Activated CD8-positive, alpha-beta memory T cell treated with anti-CD3 and anti-CD28 coated beads, Interleukin-2, amount 50 U/mL, for 4 hours (primary cell): ENCODE measurements around the gene GLI3.

Experiments
- DNase-seq: peaks from one replicate; pipeline ENCODE4 v3.0.0-alpha.2; 2020

The GLI3 gene

DNA sequence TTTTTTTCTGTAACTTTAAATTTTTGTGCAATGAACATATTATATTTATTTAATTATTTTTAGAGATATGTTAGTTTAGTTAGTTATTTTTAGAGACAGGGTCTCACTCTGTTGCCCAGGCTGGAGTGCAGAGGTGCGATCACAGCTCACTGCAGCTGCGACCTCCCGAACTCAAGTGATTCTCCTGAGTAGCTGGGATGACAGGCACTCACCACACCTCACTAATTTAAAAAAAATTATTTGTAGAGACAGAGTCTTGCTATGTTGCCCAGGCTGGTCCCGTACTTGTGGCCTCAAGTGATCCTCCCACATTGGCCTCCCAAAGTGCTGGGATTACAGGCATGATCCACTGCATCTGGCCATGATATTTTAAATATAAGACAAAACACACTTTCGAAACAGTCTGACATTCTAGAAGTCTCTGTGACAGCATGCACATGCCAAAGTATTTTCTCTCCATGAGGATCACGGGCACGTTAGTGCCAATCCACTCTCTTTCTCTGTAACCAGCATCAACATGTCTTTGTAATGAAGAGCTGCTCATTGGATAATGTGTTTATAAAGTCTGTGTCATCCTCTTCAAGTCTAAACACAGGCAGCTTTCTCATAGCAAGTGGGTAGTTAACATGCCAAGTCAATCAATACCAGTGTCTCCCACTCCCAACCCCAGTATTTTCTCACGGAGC lies 137.4 kb downstream of the GLI3 start:
- no peak for DNase-seq

DNA sequence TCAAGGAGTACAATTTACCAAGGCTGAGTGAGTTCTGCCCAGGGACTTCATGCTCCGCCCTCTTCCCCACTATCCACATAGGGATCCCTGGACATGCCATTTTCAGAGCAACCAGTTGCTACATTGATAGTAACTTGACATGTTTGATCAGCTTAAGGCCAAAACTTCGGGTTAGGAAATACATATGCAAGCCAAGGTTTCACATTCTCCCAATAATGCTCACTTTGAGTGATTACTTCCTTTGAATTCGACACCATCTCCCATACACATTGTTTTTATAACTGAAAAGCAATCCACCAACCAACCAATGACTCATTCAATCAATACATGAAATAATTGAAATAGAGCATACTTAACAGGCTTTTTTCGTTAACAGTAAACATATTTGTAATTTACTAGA lies 137.9 kb downstream of the GLI3 start:
- no peak for DNase-seq

DNA sequence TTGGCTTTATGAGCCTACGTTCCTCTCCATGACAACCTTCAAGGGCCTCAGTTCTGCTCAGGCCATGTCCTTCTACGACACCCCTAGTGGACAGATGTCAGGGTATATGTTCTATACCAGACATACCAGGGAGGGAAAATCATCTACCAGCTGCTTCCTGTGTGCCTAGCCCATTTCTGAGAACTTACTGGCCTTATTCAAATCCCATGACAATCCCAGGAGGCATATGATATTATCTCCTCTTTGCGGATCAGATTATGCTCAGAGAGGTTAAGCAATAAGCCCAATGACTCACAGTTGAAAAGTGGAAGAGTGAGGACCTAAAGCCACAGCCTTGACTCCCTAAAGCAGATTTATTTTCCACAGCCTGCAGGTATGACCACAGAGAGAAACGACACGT lies 139.3 kb downstream of the GLI3 start:
- no peak for DNase-seq

DNA sequence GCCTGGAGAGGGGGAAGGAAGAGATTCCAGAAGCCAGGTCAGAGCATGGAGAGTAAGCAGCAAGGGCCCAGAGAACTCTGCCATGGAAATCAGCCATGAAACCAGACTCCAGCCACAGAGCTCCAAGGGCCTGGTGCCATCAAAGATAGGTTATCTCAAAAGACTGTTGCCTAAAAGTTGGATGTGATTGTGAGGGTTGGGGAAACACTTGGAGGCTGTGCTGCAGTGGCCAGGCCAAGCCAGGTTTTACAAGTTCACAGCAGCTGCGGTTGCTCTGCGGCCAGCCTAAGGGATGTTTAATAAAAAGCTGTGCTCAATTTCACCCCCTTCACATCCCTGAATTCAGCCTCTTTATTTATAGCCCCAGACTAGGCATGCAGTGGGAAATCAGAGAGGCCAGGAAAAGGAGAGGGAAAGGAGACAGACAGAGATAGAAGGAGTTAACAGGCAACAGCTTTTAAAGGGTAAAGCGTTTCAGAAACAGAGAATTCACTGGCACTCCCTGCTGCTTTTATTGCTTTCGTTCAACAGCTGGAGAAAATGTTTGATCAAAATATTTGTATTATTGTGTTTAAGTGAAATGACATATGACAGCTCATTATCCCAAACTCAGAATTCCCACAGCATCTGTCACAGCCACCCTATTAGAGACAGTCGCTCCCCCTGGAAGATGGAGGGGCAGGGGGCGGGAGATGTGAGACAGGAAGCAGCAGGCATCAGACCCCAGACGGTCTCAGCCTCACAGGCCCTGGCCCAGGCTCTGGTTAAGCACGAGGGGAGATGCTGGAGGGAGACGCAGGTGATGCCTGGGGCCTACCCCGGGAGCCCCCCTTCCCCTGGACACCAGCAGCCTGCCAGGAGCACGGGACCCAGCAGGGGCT lies 140.1 kb downstream of the GLI3 start:
- DNase-seq = no peak

DNA sequence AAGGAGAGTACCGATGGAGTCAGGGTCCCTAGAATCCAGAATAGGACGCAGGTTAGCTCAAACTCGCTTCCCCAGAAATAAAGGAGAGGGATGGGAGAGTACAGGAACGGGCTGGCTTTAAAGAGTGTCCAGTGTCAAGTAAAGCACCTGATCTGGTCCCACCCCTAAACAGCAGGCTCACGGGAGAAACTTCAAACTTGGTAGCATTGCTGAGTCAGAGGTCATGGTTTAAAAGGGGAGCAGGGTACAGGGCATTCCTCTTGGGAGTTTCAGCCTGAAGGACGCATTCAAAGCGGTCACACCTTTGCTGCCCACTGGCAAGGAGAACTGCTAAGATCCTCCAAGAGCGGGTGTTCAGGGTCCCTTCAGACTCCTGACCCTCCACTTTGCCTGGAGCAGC lies 140.7 kb downstream of the GLI3 start:
- DNase-seq = no peak

DNA sequence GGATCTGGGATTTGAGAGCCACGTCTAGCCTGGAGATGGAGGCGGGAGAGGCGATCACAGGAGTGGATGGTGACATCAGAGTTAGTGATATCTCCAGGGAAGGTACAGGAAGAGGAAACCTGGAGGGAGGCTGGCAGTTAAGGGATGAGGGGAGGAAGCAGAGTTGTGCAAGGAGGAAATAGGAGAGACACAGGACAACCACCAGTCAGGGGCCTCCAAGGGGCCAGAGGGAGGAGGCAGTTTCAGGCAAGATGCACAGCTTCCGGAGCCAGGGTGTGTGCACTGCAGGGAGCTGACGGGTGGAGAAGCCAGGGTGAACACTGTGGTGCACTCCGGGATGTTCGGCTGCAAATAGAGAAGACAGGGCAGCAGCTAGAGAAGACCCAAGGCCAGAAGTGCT lies 141.2 kb downstream of the GLI3 start:
- DNase-seq = no peak

DNA sequence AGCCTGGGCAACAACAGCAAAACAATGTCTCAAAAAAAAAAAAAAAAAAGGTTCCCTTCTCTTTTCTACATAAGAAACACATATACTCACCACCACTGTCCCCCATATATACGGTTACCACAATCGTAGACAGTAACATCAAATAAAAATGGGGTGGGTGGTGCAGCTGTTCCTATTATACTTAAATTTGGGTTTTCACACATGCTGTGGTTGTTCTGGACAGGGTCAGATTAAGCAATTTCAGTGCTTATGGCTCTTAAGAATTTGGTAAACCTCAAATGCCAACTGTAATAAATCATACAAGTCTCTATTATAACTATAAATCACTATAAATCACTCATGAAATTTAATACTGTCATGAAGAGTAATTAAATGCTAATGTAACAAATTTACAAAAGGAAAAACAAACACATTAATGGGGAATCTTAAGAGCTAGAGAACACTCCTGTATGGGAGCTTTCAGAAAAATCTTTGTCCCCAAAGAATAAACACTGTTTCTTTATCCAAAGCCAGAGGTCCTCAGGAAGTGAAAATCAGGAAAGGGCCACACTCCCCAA lies 143.6 kb downstream of the GLI3 start:
- no peak for DNase-seq

DNA sequence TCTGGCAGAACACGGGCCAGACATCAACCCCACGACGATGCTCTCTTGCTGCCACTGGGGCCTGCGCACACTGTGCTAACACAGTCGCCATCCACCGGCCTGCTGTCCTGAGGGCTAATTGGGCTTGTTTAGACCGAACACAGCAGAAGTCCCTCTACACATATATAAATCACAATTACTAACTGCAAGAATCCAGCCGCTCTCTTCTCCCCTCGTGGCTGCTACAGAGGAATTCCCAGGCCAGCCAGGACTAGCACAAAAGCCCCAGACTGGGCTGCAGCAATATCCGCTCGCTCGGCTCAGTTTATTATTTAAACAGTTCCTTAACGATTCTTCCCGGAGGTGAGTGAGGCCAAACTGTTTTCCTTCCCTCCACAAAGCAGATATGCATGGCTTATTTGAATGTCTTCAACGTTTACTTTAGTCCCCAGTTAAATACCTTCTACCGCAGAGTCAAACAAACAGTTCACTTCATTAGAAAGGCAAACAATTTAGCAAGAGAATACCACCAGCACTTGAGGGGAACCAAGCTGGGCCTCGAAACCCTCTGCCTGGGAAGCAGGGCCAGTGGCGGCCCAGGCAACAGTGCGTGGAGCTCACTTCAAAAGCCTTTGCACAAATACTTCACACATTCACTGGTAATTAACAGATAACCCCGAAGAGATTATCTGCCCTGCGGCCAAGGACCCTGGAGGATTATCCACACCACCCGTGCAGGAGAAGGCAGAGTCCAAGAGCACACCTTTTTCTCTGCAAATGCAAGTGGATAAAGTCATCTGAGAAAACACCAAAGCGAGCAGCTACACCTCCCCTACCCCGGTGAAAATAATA lies 145.3 kb downstream of the GLI3 start:
- no peak for DNase-seq

DNA sequence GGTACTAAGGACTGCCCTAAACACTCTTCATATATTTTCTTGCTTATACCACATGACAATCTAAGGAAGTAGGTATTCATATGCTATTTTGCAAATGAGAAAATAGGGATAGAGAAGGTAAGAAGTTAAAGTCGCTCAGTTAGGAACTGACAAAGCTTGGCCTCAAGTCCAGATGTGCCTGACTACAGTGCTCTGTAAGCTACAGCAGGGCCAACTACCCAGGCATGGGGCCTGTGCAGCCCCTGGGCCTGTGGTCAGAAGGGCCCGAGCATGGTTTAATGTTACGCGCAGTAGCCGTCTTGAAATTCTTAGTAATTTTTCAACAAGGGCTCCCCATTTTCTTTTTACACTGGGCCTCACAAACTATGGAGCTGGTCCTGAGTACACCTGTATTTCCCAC lies 146.2 kb downstream of the GLI3 start:
- no peak for DNase-seq

DNA sequence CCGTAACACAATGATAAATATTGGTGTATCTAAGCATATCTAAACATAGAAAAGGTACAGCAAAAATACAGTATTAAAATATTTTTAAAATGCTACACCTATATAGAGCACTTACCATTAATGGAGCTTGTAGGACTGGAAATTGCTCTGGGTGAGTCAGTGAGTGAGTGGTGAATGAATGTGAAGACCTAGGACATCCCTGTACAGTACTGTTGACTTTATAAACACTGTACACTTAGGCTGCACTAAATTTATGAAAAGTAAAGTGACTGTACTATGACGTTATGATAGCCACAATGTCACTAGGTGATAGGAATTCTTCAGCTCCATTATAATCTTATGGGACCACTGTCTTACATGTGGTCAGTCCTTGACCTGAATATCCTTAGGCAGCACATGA lies 147.0 kb downstream of the GLI3 start:
- DNase-seq = no peak

DNA sequence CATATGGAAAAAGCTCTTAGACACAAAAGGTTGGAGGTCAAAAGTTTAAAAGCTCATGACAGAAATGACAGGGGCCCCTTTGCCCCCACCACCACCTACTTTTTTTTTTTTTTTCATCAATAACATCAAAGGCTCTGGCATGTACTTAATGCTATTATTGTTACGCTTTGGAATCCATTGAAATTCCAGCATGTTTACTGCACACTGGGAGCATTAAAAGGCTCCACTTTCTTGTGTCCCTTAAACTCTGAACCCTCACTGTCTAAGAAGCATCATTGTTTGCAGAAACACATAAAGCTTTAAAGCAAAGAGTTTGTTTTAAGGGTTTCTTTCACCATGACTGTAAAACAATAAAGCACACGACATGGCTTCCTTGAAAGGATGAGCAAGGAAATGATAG lies 149.4 kb downstream of the GLI3 start:
- no peak for DNase-seq

DNA sequence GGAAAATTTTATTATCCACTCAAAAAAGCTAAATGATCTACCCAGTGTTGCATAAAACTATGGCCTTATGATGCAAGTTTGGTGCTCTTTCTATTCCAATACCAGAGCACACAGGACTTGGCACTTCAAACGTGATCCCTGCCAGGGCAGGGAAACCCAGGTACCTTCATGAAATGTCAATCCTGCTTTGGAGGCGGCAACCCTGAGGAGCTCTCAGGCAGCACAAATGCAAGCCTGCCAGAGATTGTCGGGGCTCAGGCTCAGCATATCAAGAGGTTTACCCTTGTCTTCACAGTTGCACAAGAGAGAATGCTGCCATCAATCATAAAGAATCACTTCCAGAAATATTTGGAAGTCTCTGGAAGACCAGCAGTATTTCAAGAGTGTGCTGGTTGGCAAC lies 151.5 kb downstream of the GLI3 start:
- no peak for DNase-seq

DNA sequence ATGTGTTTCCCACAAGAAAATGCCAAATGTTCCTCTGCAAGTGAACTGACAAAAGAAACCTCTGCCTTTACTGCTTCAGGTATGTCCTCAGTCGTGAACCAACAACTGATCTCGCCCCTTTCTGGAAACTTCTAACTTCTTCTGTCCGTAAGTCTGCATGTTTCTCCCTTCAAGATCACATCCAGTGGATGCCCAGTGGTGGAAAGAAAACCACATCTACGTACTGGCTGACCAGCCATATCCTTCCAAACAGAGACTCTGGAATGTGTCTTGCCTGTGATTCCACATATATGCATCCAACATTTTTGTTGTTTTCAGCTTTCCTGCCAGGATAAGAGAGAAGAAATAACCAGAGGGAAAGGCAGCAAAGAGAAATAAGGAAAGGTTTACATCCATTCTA lies 152.7 kb downstream of the GLI3 start:
- no peak for DNase-seq

DNA sequence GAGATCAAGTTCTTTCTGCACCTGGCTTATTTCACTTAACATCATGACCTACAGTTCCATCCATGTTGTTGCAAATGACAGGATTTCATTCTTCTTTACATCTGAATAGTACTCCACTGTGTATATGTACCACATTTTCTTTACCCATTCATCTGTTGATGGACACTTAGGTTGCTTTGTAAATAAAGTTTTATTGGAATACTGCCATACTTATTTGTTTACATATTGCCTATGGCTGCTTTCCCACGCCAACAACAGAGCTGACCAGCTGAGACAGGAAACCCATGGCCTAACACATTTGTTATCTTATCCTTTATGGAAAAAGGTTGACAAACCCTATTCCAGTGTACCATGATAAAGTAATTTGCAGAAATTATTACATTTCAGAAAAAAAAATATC lies 153.7 kb downstream of the GLI3 start:
- no peak for DNase-seq

DNA sequence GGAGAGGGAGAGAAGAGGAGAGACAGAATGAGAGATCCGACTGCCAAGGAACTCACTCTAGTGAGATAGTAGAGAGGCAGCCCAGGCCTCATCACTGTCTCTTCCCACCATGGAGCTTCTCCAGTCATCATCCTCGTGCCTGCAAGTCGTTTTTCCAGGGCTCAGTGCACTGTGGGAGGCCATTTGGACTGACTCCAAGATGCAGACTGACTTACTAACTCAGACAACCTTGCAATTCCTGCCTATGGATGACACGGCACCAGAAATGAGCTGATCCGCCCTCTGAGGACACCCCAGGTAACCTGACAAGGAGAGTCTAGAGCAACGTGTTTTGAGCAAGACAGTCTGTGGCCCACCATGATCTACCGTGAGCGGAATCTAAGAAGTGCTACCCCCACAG lies 154.9 kb downstream of the GLI3 start:
- no peak for DNase-seq

DNA sequence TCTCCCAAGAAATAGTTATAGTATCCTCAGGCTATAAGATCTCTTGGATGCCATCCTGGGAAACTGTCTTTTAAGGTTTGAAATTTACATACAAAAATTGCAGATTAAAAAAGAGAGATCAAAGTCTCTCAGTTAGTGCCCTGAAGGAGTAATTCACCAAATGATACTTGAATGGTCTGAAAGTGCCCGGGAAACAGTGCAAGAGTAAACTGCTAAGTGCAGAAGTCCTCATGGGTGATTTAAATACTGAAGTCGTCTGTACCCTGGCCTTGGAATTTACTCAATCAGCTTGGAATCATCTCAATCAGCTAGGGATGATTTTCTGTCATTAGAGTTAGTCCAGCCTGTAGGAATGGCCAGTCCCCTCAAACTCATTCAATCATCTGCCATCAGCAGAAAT lies 155.3 kb downstream of the GLI3 start:
- DNase-seq = no peak

DNA sequence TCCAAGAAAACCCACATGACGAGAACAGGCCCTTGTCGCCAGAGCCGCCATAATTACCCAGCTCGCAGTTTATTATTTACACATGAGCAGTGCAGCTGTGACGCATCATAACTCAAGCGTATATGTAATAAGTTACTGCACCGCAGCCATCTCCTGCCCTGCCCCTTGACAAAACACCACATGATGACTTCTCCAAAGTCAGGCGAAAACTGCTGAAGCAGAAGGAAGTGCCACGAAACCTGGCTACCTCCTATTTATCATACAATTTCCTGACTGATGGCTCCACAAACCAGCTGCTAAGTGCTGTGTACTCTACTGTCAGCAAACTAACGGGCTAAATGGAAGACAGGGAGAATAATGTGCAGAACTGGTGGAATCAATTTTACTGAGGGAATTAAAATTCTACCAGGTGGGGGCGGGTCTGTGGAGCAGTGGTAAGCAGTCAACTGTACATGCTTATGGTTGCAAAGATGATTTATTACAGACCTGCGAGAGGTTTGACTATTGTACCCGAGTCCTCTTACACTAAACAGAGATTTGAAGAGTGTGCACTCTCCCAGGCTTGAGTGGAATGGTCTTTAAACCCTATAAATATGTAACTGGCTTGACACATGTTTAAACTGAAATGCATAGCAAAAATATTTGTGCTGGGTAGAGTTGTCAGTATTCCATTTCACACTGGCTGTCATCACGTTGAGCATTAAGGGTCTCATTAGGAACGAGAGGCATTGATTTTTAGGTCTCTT lies 156.0 kb downstream of the GLI3 start:
- no peak for DNase-seq

DNA sequence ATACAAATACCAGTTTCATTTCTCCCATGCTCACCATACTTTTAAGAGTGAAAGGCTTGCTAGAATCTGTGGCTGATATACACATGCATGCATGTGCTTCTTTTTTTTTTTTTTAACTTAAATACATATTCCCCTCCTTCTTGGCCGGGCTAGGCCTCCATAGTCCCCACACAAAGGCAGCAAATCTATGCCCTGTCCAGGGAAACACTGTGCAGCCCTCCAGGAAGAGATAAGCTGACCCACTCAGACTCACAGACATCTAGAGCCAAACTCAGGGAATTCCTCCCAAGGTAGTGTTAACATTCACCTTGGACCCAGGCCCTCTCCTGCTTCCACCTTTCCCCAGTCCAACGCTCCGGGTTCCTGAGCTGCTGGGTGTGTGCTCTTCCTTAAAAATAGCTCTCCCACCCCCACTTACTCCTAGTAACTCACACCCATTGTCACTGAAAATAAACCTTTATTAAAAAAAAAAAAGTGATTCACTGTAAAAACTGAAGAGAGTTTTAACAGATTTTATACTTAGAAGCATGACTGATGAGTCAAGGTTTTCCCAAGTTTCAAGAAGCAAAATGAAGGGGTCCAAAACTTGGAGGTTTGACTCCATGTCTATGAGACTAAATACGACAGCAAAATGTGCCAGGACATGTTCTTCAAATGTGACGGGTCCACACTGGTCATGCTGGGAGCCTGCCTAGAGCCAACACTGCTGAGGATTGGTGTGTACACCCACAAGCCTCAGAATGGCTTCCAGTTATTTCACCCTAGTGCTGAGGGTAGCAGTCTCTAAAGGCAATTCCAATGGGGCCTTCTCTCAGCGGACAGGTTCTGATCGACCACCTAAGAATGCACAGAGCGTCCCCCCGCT lies 159.5 kb downstream of the GLI3 start:
- DNase-seq = no peak

DNA sequence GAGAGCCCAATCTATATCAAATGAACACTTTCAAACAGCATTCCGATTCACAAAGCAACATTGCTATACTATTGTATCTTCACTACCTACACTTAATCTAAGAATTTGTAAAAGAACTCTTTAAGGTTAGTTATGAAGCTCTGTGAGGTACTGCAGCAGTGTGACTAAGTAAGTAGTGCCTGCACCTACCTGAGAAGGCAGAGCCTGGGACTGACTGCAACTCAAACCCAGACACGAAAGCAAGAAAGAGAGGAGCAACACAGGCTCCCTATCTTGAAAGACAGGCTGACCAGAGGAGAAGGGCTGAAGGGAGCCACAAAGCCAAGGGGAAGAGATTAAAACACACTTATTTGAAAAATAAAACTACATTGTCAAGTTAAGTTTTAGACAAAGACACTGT lies 160.1 kb downstream of the GLI3 start:
- DNase-seq = no peak

DNA sequence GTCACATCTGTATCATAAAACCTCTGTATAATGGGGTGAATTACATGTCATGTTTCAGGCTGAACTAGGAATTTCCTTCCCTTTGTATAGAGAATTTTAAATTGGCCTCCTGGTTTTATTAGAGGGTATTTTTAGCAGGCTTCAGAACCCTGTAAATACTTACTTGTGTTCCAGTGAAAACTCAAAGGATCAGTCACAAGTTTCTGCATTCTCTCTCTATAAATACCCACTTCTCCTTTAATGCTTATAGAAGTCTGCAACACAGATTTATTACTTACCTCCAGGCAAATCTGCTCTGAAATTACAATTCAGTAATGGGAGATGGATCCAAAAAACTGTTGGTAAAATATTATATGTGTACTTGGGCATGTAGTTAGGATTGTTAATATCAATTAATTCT lies 161.6 kb downstream of the GLI3 start:
- no peak for DNase-seq

DNA sequence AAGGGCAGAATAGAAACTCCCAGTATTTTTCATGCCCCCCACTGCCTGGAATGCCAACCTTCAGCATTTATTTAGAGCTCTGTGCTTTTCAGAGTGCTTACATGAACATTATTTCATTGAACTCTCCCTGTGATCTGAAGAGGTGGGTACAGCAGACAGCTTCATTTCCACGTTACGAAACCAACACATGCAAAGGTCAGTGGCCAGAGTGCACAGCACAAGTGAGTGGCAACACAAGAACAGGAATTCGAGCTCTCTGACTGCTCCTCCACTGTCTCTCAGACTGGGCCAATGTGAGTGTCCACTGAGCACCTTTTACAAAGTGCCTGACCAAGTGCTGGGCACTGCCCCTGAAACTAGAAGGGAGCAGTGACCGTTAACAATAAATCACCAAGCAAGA lies 162.9 kb downstream of the GLI3 start:
- no peak for DNase-seq
